COLO829 (cell line): Measurements from ENCODE around the gene ZNF830.
"Not testable (repeated sequence)": the region's sequence is repeated elsewhere in the genome, so short reads cannot be mapped to it uniquely, and the experiment has no call there.

Experiments
- DNase-seq: peaks from one replicate; pipeline ENCODE4 v3.0.0; 2012; ENCODE audit warnings: low spot score

ZNF830 gene, protein sequence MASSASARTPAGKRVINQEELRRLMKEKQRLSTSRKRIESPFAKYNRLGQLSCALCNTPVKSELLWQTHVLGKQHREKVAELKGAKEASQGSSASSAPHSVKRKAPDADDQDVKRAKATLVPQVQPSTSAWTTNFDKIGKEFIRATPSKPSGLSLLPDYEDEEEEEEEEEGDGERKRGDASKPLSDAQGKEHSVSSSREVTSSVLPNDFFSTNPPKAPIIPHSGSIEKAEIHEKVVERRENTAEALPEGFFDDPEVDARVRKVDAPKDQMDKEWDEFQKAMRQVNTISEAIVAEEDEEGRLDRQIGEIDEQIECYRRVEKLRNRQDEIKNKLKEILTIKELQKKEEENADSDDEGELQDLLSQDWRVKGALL

DNA sequence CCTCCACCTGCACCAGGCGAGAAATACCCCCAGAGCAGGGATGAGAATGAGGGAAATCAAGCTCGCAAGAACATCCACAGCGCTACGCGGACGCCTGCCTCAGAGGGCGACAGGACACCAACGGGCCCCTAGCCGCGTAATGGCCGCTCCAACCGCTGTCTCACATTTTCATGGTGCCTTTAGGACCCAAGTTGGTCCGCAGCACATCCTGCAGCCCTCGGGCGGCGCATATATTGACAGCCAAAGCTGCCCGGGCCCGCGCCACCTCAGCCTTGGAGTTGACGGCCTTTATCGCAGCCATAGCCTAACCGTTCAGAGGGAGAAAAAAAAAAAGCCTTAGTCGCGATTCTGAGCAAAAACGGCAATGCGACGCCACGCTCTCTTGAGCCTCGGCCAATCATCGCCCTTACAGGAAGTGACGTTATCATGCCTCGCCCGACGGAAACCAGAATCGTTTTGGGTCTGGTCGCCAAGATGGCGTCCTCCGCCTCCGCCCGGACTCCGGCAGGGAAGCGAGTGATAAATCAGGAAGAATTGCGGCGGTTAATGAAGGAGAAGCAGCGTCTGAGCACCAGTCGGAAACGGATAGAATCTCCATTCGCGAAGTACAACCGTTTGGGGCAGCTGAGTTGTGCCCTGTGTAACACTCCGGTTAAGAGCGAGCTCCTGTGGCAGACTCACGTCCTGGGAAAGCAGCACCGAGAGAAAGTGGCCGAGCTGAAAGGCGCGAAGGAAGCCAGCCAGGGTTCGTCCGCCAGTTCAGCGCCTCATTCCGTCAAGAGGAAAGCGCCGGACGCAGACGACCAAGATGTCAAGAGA is at the start of gene ZNF830, which contains the start of gene CCT6B:
ZNF830 (plus strand) TSS at position 448 of the 819 bp plus-strand sequence; CDS start at position 475, 27 bp downstream.
CCT6B (minus strand) TSS at position 368 of the 819 bp plus-strand sequence; CDS start at position 301, 67 bp downstream.
- DNase-seq, result peak; percentile 98

DNA sequence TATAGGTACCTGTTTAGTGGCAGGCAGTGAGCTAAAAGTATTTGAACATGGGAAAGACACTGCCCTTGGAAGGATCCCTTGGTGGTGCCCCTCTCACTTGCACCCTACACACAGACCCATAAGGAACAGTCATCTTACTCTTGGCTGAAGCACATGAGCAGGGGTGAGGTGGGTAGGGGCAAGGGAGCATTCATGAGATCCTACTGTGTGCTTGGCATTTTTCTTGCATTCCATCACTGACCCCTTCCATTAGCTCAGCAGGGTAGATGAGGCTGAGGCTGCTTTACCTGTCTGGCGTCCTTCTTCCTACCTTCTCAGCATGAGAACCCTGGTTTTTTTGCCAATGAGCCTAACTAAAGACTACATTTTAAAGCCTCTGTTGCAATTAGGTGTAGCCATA is 48.3 kb upstream of the ZNF830 start:
- DNase-seq, result no peak

DNA sequence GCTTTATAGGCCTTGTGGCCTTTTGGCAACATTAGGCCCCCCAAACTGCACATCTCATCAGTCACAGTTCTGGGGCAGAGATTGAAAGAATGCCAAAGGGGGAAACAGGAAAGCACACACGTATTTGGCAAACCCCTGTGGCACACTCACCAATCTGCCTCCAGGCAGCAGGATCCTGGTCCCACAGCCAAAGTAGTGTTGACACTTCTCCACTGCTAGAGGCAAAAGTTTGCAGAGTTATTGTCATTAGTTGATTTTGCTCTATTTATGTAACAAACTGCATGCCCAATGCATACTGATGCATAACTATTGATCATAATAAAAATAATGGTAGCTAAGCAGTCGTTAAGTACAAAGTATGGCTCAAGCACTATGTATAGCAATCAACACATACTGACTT is 45.2 kb upstream of the ZNF830 start:
- no peak for DNase-seq

DNA sequence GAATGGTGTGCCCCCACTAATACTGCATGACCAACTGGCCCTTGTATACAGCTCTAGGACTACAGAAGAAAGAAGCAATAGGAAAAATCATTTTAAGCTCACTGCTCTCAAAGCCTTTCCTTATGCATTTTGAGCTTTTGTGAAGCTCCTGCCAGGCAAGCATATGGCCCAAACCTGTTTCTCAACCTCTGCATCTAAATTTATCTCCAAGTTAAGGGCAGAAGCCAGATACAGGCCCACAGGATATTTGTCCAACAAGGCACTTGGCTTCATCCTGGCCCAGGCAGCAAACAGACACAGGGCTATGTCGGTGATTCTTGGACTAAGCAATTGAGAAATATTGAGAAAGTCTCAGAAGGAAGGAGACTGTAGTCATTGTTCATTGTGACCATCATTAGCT is 44.0 kb upstream of the ZNF830 start:
- DNase-seq, result no peak

DNA sequence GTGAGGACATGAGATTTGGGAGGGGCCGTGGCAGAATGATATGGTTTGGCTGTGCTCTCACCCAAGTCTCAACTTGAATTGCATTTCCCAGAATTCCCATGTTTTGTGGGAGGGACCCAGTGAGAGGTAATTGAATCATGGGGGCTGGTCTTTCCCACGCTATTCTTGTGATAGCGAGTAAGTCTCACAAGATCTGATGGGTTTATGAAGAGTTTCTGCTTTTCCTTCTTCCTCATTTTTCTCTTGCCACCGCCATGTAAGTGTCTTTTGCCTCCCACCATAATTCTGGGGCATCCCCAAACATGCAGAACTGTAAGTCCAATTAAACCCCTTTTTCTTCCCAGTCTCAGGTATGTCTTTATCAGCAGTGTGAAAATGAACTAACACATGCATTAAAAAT is 40.7 kb upstream of the ZNF830 start:
- no peak for DNase-seq

DNA sequence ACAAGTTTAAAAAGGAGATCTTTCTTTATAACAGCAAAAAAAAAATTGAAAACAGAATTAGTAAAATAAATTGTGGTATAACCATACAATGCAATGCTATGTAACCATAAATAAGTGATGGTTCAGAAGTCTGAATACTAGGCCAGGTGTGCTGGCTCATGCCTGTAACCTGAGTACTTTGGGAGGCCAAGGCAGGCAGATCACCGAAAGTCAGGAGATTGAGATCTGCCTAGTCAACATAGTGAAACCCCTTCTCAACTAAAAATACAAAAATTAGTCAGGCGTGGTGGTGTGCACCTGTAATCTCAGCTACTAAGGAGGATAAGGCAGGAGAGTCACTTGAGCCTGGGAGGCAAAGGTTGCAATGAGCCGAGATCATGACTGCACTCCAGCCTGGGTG is 34.7 kb upstream of the ZNF830 start:
- no peak for DNase-seq

DNA sequence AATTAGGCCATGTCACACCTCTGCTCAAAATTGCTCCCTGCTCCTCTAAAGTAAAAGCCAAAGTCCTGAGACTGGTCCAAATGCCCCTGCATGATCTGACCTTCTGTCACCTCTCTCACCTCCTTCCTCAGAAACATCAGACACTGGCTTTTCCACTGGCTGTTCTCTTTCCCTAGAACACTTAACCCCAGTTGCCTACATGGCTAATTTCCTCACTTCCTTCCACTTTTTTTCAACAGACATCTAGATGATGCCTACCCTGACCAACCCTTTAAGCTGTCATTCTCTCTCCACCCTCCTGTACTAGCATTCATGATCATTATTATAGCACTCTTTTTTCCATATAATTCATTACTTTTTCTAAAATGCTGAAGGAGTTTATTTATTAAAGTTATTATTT is 31.1 kb upstream of the ZNF830 start:
- no peak for DNase-seq

DNA sequence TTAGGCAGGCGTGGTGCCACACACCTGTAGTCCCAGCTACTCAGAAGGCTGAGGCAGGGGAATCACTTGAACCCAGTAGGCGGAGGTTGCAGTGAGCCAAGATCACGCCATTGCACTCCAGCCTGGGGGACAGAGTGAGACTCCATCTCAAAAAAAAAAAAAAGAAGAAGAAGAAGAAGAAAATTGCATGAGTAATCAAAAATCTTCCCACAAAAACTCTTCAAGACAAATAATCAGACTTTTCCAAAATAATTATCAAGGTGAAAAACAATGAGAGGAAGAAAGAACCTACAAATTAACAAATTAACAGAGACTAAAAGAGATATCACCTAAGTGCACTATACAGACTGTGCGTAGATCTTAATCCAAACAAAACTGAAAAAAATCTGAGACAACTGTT is 10.6 kb upstream of the ZNF830 start:
- DNase-seq, result not testable (repeated sequence)

DNA sequence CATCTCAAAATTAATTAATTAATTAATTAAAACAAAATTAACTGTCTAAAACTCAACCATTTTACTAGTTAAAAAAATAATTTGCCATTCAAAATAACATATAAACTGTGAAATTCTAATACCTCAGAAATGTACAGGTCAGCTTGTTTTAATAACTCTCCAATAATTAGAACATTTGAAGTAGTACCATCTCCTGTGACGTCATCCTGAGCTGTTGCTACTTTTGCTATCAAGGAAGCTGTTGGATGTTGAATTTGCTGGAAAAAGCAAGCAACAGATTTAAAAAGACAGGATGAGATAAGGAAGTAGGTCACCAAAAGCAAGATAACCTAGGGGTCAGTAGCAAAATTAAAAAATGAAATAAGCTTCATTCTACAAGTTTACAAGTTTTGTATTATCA is 2.9 kb upstream of the ZNF830 start:
- DNase-seq, result no peak

DNA sequence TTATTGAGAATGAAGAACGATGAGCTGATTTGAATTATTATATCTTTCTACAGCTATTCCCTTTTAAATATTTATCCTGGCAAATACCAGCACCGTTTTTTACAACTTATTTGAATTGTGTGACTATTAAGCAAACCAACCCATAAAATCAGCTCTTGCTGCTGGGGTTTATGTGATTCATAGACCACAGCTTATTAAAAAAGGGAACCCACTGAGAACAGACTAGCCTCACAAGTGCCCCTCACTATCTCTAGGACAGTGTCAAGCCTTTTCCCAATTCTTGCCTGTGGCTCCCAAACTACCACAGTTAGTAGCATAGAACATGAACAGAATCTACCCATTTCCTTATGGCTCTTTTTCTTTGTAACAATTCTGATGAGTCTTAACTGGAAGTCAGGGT is 12.8 kb downstream of the ZNF830 start:
- no peak for DNase-seq

DNA sequence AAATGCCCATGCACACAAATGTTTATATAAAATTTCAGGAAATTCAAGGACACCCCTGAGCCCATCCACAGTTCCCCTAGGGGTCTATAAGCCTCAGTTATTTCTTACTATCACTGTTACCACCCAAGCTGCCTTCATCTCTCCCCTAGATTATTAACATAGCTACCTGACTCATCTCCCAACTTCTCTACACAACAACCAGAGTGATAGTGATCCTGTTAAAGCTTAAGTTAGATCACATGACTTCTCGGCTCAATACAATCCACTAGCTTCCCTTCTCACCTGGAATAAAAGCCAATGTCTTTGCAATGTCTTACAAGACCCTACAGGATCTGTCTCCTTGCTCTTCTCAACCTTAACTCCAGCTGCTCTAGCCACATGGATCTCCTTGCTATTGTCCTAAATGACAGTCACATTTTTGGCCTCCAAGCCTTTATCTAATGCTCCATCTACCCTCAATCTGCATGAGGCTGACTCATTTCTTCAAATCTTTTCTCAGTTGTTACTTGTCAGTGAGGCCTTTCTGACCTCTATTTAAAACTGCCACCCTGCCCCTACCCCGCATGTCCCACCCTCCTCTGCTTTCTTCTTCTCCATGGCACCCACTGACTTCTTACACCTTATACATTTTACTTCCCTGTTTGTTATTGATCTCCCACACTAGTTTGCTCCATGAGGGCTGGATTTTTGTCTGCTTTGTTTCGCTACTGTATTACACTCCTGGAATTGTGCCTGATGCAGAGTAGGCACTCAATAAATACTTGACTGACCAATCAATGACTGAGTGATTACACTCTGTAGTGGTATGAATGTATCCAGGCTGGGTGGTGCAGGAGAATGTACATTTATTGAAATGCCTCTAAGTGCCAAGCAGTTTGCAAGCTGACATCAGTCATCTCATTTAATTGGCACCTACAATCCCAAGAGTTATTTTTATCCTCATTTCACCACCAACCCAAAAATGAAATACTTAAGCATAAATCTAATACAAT is 13.8 kb downstream of the ZNF830 start:
- no peak for DNase-seq

DNA sequence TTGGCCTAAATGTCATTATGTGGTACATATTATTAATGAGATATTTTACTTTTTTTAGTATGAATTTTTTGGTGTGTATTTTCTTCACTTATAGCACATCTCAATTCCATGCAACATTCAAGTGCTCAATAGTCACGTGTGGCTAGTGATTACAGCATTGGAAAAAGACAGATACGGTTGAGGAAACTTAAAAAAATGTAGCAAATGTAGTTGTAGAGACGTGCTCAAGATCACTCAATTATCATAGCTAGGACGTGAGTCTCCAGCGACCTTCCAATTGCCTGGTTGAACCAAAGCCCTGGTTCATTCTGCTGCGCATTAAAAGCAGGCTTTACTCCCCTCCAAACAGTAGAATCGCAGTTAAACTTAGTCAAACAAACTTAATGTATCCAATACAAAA is 17.8 kb downstream of the ZNF830 start:
- no peak for DNase-seq

DNA sequence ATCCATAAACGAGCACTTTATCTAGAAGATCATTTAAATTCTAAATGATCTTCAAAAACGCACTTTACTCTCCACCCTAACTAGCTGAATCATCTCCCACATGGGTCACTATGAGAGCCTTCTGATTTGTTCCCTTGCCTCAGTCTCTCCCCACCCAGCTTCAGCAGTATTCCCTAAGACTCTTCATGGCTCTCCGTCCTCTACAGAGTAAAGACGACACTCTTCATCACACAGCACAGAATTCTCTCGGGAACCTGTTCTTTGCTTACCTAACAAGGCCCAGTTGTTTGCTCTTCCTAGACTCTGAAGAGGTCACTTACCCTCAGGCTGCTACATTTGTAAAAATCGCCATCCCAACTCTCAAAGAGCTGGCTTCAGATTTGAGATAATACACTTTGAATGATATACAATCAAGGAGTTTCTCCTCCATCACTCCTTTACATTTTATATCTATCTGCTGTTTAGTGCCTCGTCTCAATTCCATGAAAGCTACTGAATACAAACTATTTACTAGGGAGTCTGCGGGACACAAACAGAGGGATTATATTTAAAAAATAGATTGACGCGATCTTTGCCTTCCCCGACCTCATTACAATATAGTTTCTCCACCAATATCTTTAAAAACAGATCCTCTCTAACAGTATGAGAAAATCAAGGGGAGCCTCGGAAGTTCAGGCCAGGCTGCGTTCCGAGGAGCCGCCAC is 18.5 kb downstream of the ZNF830 start:
- no peak for DNase-seq

DNA sequence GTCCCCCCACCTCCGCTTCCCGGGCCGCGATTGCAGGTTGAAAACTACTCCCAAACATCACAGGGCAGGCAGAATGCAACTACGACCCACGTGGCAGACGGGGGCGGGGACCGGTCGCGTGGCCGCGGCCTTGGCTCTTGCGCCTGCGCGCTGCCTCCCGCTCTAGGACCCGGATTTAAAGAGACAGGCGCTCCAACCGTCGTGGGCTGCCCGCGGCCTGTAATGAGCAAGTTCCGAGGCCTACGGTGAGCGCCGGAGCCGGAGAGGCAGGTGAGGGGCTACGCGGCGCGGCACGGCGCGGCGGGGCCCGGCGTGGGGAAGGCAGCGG is 19.0 kb downstream of the ZNF830 start, which contains the start of gene LIG3:
LIG3 (plus strand) TSS at position 160 of the 328 bp plus-strand sequence. CDS start 2,494 bp downstream, outside the sequence.
- DNase-seq, result peak; percentile 95

DNA sequence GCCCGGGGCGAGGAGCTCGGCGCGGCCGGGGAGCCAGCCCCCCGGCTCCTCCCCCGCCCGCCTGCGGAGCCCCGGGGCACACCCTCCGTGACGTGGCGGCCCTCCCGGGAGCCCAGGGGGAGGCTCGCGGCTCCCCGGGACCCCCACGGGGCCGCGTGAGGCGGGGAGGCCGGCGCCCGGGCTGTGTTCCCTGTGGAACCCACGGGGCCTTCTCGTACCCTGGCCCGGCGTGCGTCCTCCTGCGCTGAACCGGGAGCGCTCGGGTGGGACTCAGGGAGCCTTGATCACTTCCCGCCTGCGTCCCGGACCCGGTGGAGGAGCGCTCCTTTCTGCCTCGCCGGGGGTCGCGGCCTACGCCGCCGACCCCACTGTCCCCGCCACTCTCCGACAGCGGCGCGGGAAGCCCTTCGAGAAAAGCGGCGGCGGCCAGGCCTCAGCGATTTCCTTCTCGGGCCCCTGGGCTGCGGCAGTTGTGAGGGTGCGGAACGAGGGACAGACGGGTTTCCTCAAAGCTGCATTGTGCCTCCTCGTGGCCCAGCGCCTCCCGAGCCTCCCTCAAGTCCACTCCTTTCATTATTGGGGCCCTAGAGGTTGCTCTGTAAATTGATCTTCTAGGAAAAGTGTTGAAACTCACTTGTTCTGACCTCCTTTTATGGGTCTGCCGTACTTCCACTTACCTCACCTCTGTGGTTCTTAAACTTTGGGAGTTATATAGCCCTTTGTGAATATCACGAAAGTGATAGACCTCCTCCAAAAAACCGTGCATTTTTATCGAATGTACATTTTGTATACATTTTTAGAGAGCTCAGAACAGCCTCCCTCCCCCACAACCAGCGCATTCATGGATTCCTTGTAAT is 19.6 kb downstream of the ZNF830 start:
- peak; percentile 58 for DNase-seq

DNA sequence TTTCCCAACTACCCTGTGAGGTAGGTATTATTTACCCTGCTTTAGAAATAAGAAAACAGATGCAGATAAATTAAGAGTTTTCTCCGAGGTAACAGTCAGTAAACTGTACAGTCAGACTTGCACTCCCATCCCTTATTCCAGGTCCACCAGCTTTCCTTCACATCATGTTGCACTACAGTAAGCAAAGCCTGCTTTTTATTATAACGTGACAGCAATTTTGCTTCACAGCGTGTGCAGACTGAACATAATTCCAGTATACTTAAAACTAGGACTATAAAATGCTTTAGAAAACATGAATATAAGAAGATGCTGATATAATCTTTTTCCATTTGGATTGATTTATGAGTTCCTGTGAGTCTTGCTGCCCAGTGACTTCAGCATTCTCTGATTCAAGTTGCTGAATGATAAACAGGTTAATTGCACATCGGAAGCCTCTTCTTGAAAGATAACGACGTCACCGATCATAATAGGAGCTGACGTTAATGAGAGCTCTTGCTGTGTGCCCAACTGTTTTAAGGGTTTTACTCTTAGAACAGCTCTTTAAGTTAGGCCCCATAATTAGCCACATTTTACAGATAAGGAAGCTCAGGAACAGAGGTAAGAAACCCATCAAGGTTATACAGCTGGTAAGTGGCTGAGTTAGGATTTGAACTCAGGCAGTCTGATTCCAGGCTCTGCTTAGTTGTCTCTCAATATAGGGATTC is 20.4 kb downstream of the ZNF830 start:
- no peak for DNase-seq

DNA sequence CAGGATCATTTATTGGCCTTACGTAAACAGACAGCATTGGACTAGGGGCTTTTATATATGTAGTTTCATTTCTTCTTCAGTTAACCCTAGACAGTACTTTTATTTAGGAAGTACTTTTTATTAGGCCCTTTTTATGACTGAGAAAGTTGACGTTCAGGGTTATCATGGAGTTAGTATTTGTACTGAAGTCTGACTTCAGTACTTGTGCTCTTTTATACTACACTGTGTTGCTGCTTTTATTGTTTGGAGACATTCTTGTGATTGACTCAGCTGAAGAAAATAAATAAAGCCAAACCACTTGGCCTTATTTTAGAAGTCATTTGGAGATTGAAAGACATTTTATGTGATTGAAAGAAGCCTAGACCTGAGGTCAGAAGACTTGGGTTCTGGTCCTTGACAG is 25.9 kb downstream of the ZNF830 start:
- DNase-seq, result no peak

DNA sequence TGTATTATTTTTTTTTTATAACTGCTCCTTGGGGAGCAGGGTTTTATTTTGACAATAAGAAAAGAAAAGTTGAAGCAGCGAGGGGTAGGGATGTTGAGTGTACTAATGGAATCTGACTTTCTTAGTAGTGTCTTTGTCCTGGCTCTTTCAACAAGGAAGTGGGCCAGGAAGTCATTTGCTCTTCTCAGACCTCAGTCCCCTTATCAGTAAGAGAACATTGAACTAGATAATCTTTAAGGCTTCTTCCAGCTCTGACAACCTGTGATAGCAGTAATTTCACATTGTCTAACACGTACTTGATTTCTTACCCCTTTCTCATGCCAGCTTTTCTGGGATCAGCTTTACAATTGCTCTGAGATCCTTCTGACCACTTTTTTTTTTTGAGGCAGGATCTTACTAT is 27.3 kb downstream of the ZNF830 start:
- DNase-seq, result no peak

DNA sequence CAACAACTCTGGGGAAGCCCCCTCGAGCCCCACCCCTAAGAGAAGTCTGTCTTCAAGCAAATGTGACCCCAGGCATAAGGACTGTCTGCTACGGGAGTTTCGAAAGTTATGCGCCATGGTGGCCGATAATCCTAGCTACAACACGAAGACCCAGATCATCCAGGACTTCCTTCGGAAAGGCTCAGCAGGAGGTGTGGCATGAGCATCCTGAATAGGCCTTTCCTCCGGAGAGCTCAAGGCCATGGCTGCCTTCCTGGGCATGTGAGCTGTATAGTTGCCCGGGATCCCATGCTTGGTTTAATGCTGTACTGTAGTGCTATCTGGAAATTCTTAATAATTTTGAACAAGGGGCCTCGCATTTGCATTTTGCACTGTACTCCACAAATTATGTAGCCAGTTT is 28.1 kb downstream of the ZNF830 start:
- DNase-seq, result no peak

DNA sequence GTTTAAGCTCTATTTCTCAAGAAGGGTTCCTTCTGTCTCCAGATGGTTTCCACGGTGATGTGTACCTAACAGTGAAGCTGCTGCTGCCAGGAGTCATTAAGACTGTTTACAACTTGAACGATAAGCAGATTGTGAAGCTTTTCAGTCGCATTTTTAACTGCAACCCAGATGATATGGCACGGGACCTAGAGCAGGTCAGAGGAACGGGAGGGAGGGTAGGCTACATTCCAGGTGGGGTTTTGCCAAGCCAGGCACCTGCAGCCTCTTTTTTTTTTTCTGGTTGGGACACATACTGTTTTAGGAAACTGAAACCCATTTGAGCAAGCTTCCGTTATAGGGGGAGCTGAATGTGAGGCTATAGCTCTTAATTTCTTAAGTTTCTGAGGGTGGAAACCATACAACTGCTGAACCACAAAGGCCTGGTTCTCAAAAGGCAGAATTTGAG is 29.6 kb downstream of the ZNF830 start:
- no peak for DNase-seq
